AG04449 (cell line): ENCODE measurements around the gene ZIC2.

Experiments
- CTCF ChIA-PET: fragments of 350-600 bp; formaldehyde crosslinking; extraction: SDS; loops from one replicate; lab custom pipeline; 2021; ENCODE audit warnings: antibody characterized with exemption; lab: Yijun Ruan, JAX
- POLR2A ChIA-PET: fragments of 400-600, 350-600 bp; formaldehyde crosslinking; extraction: SDS; loops from one replicate; lab custom pipeline; 2020; ENCODE audit warnings: antibody characterized with exemption, inconsistent platforms; lab: Yijun Ruan, JAX
- DNase-seq: peaks from one replicate; pipeline ENCODE4 v3.0.0-alpha.2; 2010; ENCODE audit warnings: low read depth, low spot score
- H3K4me3 ChIP-seq: 2 replicates; pipeline ENCODE4 v1.5.1; 2011; ENCODE audit warnings: low read depth, mild to moderate bottlenecking, control low read depth, low read length
- TF ChIP-seq, protein P1 (sequence below): IDR thresholded peaks from one replicate; pipeline ENCODE4 v1.5.1; 2011; ENCODE audit warnings: mild to moderate bottlenecking, moderate library complexity, low read length, control low read depth, inconsistent platforms; ENCODE audit not compliant: insufficient read depth; ENCODE audit errors: missing control alignments

The ZIC2 gene

DNA sequence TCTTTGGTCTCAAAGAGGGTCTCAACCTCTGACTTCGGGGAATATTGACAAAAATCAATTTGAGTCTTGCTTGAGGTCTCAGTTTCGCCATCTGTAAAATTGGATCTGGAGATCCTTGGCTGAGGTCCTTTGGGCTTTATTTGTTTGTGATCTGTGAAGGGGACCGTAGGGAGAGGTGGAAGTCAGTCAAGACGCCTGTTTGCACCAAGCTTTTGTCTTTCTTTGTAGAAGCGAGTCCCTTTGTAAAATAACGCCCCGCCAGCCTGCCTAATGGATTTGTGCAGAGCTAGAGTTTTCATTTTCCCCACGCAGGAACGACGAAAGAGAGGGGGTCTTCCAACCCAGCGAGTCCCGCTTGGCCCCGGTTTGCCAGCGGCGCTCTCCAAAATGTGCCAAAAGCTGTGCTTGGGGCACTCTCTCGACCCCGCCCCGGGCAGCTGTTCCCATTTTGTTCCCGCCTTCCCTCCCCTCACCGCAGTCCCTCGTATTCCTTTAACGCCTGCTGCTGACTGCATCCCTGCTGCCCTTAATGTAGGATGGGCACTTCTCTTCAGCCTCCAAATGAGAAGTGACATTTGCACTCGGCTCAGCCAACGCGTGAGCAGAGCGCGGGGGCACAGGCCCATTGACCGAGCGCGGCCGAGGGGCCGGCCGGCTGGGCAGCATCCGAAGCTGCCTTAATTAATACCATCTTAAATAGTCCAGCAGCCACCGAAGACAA, 23.0 kb upstream of the ZIC2 start:
- POLR2A ChIA-PET = no interaction called here
- H3K4me3 ChIP-seq = no peak overlapping the region
- CTCF ChIA-PET = no interaction called here

DNA sequence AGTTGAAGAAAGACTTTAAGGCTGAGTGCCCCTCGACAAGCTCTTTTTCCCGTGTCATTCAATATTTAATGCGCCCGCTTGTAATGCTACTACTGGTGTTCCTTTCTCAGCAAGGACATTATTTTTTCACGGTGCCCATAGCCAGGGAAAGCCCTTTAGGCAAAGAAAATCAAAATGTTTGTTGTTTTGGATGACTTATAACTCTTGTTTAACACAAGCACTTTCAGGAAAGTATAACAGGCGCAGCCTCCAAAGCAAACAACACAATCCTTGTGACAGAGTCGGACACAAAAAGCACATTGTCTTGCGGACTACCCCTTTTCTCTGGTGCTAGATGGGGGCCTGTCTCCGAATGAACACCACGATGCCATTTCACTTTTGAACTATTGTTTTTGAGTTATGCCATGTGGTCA, 22.5 kb upstream of the ZIC2 start:
- TF ChIP-seq, protein P1, sequence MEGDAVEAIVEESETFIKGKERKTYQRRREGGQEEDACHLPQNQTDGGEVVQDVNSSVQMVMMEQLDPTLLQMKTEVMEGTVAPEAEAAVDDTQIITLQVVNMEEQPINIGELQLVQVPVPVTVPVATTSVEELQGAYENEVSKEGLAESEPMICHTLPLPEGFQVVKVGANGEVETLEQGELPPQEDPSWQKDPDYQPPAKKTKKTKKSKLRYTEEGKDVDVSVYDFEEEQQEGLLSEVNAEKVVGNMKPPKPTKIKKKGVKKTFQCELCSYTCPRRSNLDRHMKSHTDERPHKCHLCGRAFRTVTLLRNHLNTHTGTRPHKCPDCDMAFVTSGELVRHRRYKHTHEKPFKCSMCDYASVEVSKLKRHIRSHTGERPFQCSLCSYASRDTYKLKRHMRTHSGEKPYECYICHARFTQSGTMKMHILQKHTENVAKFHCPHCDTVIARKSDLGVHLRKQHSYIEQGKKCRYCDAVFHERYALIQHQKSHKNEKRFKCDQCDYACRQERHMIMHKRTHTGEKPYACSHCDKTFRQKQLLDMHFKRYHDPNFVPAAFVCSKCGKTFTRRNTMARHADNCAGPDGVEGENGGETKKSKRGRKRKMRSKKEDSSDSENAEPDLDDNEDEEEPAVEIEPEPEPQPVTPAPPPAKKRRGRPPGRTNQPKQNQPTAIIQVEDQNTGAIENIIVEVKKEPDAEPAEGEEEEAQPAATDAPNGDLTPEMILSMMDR = no peak
- ChIA-PET CTCF (no interaction called here), POLR2A (no interaction called here)
- DNase-seq = no peak
- H3K4me3 ChIP-seq = no peak overlapping the region

More for the DNA sequence above, 23.0 kb upstream of the ZIC2 start:
- TF ChIP-seq, protein P1 = no peak
- no peak for DNase-seq

DNA sequence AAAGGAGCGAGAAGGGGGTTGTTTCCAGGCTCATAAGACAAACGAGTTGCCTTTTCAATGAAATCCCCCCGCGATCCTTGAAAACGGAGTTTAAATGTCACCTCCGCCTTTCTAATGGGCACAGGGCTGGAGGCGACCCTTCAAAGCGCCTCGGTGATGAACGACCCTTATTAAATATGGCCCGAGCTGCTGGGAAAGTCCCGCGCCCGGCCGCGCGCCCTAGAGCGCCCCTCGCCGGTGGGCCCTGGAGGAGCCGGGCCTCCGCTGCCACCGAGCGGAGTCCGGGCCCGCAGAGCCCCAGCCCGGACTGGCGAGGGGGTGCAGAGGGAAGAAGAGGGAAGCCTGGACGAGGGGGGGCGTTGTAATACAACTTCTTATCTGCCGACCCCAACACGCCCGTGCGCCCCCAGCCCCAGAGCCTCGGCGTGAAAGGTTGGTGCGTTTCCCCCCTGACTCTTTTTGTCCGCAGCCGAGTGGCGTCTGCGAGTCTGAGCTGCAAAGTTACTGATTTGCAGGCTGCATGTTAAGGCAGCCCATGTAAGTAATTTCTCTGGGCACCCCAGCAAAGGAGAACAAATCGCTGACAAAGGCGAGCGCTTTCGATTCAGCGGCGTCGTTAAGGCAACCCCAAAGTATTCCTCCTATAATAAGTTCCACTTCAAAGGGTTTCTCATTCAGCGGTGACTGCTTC, 21.9 kb upstream of the ZIC2 start:
- H3K4me3 ChIP-seq = no peak overlapping the region
- CTCF ChIA-PET = no interaction called here
- TF ChIP-seq, protein P1 = no peak
- no peak for DNase-seq
- POLR2A ChIA-PET = no interaction called here

GRCh38 chr13:99960663-99961311, 20.8 kb upstream of the ZIC2 start:
- CTCF ChIA-PET = no interaction called here
- POLR2A ChIA-PET = no interaction called here
- no peak for DNase-seq
- TF ChIP-seq, protein P1 = no peak
- H3K4me3 ChIP-seq = no peak overlapping the region

- ChIA-PET CTCF (no interaction called here), POLR2A (no interaction called here)
- TF ChIP-seq, protein P1 = no peak
- no peak overlapping the region for H3K4me3 ChIP-seq
- DNase-seq = no peak
Measured at GRCh38 chr13:99961636-99962035, 19.9 kb upstream of the ZIC2 start.

- DNase-seq = no peak
- POLR2A ChIA-PET = no interaction called here
- CTCF ChIA-PET = no interaction called here
- TF ChIP-seq, protein P1 = no peak
- H3K4me3 ChIP-seq = no peak overlapping the region
Measured at GRCh38 chr13:99962242-99962641, 19.3 kb upstream of the ZIC2 start.
